ENCODE measurements around the gene XXYLT1. TPM values are rescaled to one million over a fixed set of nuclear protein-coding genes. Genes with fewer than 3 reads are reported as not detected.
A peak's percentile ranks its signal among the peaks of the same experiment; 100 is the strongest.
"Not testable (repeated sequence)": the region's sequence is repeated elsewhere in the genome, so short reads cannot be mapped to it uniquely, and the experiment has no call there.

The XXYLT1 gene
- total RNA-seq, 1 experiment from 2014 or later = 53.9 TPM

- peak overlapping the region; percentile 16 for H3K27ac ChIP-seq (ENCODE audit: low read depth, low read length, poor library complexity, severe bottlenecking)
- H3K4me1 ChIP-seq (ENCODE audit: insufficient read depth, low read length, poor library complexity, severe bottlenecking) = peaks cover 28% of the 10 kb centered on the region
- 0 out of 2 replicates have a peak, but pooled peaks have one; percentile 12 for TF ChIP-seq CTCF (conservative IDR thresholded peaks at IDR 0.05; ENCODE audit: low read depth, low read length)
- no peak for TF ChIP-seq EZH2 (IDR thresholded peaks at IDR 0.05; ENCODE audit: borderline replicate concordance, low read depth, low read length, poor library complexity, severe bottlenecking)
- no peaks in the 10 kb centered on the region for H3K36me3 ChIP-seq (ENCODE audit: insufficient read depth, low read length, poor library complexity, severe bottlenecking)
- no peaks in the 10 kb centered on the region for H3K9me3 ChIP-seq (ENCODE audit: low read depth, low read length, poor library complexity, severe bottlenecking)
- intact Hi-C loops (cut with micrococcal nuclease; ENCODE audit: unreplicated experiment) = no loop called here
- ChIA-PET CTCF (no interaction called here), POLR2A (ENCODE audit: low non-redundant PET) (no interaction called here)
- no peaks in the 10 kb centered on the region for H3K27me3 ChIP-seq (replicated peaks; ENCODE audit: insufficient read depth, low read depth, low read length, poor library complexity)
- H3K4me3 ChIP-seq (ENCODE audit: low read depth, low read length, poor library complexity, severe bottlenecking) = no peak overlapping the region
- BruUV-seq (replicated peaks) = no TSS peak
- DNase-seq (ENCODE audit: low spot score) = peak; percentile 37
These were observed 176.6 kb downstream of the XXYLT1 start for GRCh38 chr3:195094191-195094921.

GRCh38 chr3:195093731-195094130 is 177.2 kb downstream of the XXYLT1 start:
- TF ChIP-seq EZH2 (IDR thresholded peaks at IDR 0.05; ENCODE audit: borderline replicate concordance, low read depth, low read length, poor library complexity, severe bottlenecking) (no peak), CTCF (conservative IDR thresholded peaks at IDR 0.05; ENCODE audit: low read depth, low read length) (no peak)
- CTCF ChIA-PET = no interaction called here
- BruUV-seq (replicated peaks) = no TSS peak
- POLR2A ChIA-PET (ENCODE audit: low non-redundant PET) = no interaction called here
- H3K4me3 ChIP-seq (ENCODE audit: low read depth, low read length, poor library complexity, severe bottlenecking) = no peak overlapping the region
- H3K36me3 ChIP-seq (ENCODE audit: insufficient read depth, low read length, poor library complexity, severe bottlenecking) = no peaks in the 10 kb centered on the region
- intact Hi-C loops (cut with micrococcal nuclease; ENCODE audit: unreplicated experiment) = no loop called here
- H3K27ac ChIP-seq (ENCODE audit: low read depth, low read length, poor library complexity, severe bottlenecking) = no peak overlapping the region
- DNase-seq (ENCODE audit: low spot score) = no peak
- peaks cover 26% of the 10 kb centered on the region for H3K4me1 ChIP-seq (ENCODE audit: insufficient read depth, low read length, poor library complexity, severe bottlenecking)
- no peaks in the 10 kb centered on the region for H3K27me3 ChIP-seq (replicated peaks; ENCODE audit: insufficient read depth, low read depth, low read length, poor library complexity)
- H3K9me3 ChIP-seq (ENCODE audit: low read depth, low read length, poor library complexity, severe bottlenecking) = no peaks in the 10 kb centered on the region

- intact Hi-C loops (cut with micrococcal nuclease; ENCODE audit: unreplicated experiment); H3K4me3 ChIP-seq (ENCODE audit: low read depth, low read length, poor library complexity, severe bottlenecking); H3K4me1 ChIP-seq (ENCODE audit: insufficient read depth, low read length, poor library complexity, severe bottlenecking); CTCF ChIA-PET; H3K27me3 ChIP-seq (replicated peaks; ENCODE audit: insufficient read depth, low read depth, low read length, poor library complexity); POLR2A ChIA-PET (ENCODE audit: low non-redundant PET); H3K36me3 ChIP-seq (ENCODE audit: insufficient read depth, low read length, poor library complexity, severe bottlenecking); H3K27ac ChIP-seq (ENCODE audit: low read depth, low read length, poor library complexity, severe bottlenecking); BruUV-seq (replicated peaks); DNase-seq (ENCODE audit: low spot score); H3K9me3 ChIP-seq (ENCODE audit: low read depth, low read length, poor library complexity, severe bottlenecking): not testable (repeated sequence)
These were observed 182.9 kb downstream of the XXYLT1 start for GRCh38 chr3:195087840-195088601.
